HTR-8/SVneo (cell line): Measurements from ENCODE around the gene FOLR1.

Experiments used
- DNase-seq: peaks from one replicate; pipeline ENCODE4 v3.0.0; 2011; ENCODE audit warnings: low spot score, mixed read lengths; ENCODE audit not compliant: insufficient read length
- FAIRE-seq: peaks from 2 replicates; lab custom pipeline; 2011; peaks lifted over from hg19 to GRCh38; lab: Jason Lieb, UNC

Gene FOLR1

GRCh38 chr11:72244361-72245262 is 52.7 kb downstream of the FOLR1 start:
- DNase-seq (no peak), FAIRE-seq (peak; percentile 38)

- FAIRE-seq (no peak), DNase-seq (no peak)
These were observed 53.4 kb downstream of the FOLR1 start for GRCh38 chr11:72245263-72245816.
